Islet of Langerhans (tissue), 1 donor: ENCODE measurements around the gene SIGLECL1.
"Not testable (repeated sequence)": the region's sequence is repeated elsewhere in the genome, so short reads cannot be mapped to it uniquely, and the experiment has no call there.

Experiments used
- FAIRE-seq: peaks from one replicate; lab custom pipeline; 2011; peaks lifted over from hg19 to GRCh38; lab: Jason Lieb, UNC

The SIGLECL1 gene

DNA sequence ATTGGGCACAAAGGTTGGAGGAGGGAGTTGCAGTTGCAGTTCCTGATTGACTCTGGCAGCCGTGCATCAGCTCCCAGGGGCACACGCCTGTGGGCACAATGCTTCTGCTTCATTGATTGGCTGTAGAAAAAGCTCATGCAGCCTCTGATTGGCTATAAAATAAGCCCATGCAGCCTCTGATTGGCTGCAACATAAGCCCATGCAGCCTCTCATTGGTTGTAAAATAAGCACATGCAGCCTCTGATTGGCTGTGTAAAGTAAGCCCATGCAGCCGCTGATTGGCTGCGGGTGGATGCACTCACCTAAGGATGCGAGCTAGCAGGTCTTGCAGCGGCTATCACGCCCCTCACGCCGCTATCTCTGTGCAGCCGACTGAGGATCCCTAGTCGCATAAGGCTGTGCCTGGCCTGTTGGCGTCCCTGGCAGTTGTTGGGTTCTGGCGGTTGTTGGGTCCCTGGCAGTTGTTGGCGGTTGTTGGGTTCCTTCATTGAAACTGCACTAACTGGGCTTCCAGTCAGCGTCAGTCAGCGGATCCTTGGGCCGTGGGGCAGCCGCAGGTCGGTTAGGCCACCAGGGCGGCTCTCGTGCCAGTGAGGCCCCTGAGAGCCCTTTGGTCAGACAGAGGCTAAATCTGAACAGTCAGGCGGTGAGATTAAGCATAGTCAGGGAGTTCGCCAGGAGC, at the start of gene SIGLECL1:
Gene SIGLECL1 (plus strand): TSS at position 295 of the 682 bp plus-strand sequence. CDS start 12,993 bp downstream, outside the sequence.
- FAIRE-seq = no peak

DNA sequence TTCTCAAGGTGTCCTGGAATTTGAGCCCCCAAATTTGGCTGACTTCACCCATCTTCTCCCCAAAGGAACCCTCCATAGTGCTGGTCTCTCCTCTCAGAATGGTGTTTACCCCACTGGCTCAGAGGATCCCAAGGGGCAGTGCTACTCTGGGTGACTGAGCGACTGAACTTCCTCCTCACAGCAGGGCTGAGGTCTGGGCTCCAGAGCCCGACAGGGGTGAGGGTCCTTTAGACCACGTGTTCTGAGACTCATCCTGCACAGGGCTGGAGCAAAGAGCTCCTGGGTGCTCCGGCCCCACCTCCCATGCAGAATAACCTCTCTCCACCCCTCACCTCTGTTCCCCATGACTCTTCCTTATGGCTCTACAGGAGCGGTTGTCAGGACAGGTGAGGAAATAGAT, 49.2 kb upstream of the SIGLECL1 start:
- no peak for FAIRE-seq

DNA sequence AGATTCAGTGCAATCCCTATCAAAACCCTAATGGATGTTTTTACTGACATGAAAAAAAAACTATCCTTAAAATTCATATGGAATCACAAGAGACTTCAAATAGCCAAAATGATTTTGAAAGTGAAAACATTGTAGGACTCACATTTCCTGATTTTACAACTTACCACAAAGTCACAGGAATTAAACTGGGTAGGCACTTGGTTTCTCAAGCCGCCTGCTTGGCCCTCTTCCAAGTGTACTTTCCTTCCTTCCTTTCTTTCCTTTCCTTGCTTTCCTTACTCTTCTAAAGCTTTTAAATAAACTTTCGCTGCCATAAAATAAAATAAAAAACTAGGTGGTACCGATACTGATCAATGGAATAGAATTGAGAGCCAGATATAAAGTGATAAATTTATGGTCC, 47.0 kb upstream of the SIGLECL1 start:
- no peak for FAIRE-seq

DNA sequence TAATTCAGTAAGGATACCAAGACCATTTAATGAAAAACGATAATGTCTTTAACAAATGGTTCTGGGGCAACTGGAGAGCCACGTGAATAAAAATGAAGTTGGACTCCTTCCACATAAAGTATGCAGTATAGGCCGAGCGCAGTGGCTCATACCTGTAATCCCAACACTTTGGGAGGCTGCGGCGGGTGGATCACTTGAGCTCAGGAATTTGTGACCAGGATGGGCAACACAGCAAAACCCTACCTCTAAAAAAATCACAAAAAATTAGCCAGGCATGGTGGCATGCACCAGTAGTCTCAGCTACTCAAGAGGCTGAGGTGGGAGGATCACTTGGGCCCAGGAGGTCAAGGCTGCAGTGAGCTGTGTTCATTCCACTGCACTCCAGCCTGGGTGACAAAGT, 46.6 kb upstream of the SIGLECL1 start:
- no peak for FAIRE-seq

DNA sequence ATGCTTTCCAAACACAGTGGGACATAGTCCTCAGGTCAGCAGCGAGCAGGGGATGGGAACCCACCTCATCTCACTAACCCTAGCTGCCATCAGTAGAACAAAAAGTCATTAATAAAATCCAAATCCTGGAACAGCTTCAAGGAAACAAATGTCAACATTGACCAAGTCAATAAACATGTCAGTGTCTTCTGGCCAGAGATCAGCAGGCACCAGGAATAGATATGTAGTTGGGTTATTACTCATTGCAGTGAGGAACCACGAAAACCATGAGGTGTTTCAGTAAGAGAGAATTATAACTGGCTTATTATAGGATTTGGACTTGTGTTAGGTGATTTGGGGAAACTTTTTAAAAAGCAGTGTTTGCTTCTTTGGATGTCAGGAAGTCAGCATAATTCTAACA, 43.1 kb upstream of the SIGLECL1 start:
- no peak for FAIRE-seq

DNA sequence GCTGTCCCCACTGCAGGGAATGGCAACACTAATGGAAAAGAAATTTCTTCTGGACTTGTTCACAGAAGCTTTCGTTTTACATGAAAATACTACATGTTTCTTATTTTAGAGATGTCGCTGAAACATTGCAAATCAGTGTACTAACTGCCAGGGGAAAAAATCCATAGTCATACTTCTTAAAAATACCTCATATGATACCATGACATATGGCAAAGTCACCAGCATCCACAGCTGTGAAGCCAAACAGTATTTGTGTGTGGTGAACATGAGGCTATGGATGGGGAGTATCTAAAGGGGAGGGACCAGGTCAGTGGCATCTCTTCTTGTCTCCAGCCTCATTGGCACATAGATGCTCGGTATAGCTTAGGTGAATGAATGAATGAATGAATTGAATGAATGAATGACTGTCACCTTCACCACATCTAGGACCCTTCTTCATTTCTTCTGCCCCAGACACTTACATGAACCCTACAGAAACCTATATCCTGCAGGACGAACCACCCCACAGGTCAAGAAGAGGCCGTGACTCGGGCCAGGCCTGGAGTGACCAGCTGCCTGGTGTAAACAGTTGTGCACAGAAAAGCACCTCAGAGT, 40.6 kb upstream of the SIGLECL1 start:
- no peak for FAIRE-seq

DNA sequence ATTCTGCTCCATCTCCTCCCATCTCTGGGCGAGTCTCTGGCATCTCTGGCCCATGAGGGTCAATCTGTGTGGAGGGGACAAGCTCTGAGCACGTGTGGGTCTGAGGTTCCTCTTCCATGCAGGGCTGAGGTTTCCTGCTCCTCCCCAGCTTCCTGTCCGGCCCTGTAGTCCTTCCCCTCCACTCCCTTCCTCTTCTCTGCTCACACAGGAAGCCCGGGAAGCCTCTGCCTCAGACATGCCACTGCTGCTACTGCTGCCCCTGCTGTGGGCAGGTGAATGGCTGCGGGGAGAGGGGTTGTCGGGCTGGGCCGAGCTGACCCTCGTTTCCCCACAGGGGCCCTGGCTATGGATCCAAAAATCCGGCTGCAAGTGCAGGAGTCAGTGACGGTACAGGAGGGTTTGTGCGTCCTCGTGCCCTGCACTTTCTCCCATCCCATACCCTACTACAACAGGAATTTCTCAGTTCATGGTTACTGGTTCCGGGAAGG, 40.0 kb upstream of the SIGLECL1 start:
- FAIRE-seq = not testable (repeated sequence)

DNA sequence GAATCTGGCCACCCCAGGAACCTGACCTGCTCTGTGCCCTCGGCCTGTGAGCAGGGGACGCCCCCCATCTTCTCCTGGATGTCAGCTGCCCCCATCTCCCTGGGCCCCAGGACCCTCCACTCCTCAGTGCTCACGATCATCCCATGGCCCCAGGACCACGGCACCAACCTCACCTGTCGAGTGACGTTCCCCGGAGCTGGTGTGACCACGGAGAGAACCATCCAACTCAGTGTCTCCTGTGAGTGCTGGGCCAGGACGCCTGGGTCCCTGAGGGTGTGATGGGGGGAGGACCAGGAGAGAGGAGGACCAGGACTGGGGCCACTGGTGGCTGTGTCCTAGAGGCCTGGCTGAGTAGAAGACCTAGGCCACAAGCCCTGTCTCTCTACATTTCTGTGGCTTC, 39.0 kb upstream of the SIGLECL1 start:
- FAIRE-seq = no peak

DNA sequence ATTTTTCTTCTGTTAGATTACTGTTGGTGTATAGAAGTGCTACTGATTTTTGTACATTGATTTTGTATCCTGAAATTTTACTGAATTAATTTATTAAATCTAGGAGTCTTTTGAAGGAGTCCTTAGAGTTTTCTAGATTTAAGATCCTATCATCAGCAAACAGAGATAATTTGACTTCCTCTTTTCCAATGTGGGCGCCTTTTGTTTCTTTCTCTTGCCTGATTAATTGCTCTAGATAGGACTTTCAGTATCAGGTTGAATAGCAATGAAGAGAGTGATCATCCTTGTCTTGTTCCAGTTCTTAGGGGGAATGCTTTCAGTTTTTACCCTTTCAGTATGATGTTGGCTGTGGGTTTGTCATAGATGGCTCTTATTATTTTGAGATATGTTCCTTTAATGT, 31.6 kb upstream of the SIGLECL1 start:
- FAIRE-seq = no peak

DNA sequence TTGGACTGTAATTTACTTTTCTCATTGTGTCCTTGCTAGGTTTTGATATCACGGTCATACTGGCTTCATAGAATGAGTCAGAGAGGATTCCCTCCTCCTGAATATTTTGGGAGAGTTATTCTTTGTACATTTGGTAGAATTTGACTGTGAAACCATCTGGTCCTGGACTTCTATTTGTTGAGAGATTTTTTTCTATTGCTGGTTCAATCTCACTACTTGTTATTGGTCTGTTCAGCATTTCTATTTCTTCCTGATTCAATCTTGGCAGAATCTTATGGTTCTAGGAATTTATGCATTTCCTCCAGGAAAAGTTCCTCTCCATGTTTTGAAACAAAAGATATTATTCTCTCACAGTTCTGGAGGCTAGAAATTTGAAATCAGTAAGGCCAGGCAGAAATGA, 30.9 kb upstream of the SIGLECL1 start:
- no peak for FAIRE-seq

DNA sequence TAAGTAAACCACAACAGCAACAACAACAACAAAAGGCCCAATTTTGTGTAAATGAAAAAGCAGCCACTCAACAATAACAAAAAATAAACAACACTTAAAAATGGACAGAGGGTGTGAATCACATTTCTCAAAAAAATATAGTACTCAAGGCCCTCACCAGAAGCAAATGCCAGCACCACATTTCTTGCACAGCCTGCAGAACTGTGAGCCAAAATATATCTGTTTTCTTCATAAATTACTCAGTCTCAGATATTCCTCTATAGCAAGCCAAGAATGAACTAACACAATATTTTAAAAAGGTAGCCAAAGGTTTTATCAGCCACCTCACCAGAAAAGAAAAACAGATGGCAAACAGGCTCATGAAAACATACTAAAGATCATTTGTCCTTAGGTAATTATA, 29.9 kb upstream of the SIGLECL1 start:
- no peak for FAIRE-seq

DNA sequence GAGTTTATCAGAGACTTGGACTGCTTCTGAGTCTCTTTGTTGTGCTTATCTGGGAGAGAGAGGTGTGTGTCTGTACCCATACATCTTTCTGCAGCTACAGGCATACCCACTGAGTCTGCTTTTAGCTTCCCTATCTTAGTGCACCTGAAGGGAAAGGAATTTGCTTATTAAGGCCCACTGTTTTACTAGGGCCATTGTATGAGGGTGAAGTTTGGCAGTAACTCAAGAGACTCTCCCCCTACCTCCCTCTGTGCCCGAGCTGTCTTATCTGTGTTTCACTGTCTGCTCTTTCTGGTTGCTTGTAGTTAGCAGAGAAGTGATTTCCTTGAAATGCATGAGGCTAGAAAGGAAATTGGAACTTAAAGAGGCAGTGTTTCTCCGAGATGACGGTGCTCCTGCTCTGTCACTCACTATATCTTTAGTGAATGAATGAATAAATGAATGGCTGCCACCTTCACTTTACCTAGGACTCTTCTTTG, 26.7 kb upstream of the SIGLECL1 start:
- FAIRE-seq = no peak

DNA sequence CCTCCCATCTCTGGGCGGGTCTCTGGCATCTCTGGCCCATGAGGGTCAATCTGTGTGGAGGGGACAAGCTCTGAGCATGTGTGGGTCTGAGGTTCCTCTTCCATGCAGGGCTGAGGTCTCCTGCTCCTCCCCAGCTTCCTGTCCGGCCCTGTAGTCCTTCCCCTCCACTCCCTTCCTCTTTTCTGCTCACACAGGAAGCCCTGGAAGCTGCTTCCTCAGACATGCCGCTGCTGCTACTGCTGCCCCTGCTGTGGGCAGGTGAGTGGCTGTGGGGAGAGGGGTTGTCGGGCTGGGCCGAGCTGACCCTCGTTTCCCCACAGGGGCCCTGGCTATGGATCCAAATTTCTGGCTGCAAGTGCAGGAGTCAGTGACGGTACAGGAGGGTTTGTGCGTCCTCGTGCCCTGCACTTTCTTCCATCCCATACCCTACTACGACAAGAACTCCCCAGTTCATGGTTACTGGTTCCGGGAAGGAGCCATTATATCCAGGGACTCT, 25.9 kb upstream of the SIGLECL1 start, which contains the start of gene CD33:
Gene CD33 (plus strand): TSS at position 183 of the 496 bp plus-strand sequence. CDS start 39 bp downstream, at position 222.
- FAIRE-seq = not testable (repeated sequence)

DNA sequence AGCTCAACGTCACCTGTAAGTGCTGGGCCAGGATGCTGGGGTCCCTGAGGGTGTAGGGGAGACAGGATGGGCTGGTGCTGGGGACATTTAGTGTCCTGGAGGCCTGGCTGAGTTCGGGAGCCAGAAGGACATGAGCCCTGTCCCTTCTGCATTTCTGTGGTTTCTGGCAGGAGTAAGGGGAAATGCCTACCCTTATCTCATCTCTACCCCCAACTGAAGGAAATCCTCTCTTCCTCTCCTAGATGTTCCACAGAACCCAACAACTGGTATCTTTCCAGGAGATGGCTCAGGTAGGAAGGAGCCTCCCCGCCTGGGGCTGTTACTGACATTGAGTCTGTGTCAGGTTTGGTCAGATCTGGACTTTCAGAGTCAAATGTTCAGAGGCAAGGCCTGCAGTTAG, 24.8 kb upstream of the SIGLECL1 start:
- no peak for FAIRE-seq

DNA sequence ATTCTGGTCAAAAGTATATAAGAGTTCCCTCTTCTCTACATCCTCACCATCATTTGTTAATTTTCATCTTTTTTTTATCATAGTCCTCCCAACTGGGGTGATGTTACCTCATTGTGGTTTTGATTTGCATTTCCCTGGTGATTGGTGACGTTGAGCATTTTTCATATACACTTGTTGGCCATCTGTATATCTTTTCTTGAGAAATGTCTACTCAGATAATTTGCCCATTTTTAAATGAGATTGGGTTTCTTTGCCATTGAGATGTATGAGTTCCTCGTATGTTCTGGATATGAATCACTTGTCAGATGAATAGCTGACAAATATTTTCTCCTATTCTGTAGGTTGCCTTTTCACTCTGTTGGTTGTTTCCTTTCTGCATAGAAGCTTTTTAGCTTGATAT, 23.6 kb upstream of the SIGLECL1 start:
- FAIRE-seq = no peak

DNA sequence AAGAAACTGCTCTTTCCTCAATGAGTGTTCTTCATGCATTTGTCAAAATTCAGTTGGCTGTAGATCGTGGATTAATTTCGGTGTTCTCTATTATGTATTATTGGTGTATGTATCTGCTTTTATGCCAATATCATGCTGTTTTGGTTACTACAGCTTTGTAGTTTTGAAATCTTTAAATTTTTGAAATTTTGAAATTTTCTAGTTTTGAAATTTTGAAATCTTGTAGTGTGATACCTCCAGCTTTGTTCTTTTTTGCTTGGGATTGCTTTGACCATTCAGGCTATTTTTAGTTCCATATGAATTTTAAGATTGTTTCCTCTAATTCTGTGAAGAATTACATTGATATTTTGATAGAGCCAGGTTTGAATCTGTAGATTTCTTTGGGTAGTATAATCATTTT, 22.9 kb upstream of the SIGLECL1 start:
- no peak for FAIRE-seq

DNA sequence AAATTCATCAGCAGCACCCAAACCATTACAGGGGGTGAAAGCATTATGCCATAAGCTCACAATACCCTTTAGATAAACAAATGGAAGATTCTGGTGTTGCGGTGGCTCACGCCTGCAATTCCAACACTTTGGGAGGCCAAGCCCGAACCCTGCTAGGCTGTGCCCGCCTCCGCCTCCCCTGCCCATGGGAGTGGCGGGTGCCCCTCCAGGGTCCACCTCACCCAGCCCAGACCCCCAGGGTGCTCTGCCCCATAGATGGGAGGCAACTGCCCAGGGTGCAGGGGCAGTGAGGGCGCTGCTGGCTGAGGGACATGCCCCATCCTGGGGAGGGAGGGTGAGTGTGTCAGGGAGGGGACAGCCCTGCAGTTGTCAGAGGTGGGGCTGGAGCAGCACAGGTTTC, 10.0 kb upstream of the SIGLECL1 start:
- no peak for FAIRE-seq

DNA sequence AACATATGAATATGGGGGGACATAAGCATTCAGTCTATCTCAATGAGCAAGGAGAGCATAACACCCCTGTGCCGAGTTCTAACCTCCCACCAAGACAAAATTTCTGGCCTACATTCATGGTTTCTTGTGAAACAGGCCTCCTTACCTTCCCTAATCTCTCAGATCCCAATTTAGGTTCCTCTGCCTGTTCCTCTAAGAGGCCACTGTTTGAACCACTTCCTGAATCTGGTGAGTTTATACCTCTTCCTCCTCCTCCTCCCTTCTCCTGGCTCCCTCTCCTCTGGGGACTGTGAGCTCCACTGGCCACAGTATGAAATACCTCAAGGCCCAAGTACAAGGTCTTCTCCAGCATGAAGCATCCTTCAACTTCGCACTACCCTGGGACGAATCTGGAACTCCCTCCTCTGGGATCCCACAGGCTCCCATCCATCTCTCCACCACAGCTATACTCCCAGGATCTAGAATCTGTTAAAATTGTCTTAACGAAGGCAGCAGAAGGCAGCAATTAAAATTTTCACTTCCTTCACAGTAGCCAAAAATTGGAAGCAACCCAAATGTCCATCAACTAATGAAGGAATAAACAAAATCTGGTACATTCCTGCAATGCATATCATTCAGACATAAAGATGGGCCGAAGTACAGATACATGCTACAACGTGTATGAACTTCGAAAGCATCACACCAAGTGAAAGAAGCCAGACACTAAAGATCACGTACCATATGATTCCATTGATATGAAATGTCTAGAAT, 7.8 kb upstream of the SIGLECL1 start:
- no peak for FAIRE-seq

DNA sequence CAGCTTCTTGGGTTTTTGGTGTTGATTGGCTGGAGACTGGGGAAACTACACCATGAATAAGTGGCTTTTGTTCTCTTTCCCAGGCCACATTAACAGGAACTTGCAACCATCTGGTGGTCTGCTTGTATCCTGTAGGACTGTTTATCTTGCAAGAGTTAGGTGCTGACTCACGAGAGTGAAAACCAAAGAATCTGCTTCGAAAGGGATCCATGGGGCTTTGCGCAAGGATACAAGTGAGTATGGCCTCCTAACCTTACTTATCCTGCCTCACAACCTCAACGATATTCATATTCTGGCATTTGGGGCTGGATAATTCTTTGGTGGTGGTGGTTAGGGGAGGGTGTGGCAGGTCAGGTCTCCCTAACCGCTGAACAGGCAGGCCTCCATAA, 4.7 kb upstream of the SIGLECL1 start:
- no peak for FAIRE-seq

DNA sequence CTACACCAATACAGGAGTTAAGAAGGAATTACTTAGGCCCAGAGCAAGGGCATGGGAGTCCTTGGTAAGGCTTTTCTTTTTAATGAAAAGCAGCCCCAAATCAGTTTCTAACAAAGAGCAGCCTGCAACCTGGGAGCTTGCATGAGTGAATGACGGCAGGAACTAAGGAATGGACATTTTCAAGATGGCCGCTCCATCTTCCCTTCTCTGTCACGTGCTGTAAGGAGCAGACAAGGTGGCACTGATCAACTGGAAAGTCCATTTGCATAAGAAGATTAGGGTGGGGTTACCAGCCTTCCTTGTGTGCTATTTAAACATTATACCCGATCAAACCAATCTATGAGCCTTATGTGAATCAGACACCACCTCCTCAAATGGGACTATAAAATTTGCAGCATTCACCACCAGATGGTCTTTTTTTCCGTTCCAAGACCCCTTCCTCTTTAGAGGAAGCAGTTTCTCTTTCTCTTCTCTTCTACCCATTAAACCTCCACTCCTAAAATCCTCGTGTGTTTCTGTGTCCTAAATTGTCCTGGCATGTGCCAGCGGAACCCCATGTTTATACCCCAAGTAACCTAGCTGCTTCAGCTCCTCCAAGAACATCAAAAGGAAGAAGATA, 2.8 kb upstream of the SIGLECL1 start:
- FAIRE-seq = no peak

DNA sequence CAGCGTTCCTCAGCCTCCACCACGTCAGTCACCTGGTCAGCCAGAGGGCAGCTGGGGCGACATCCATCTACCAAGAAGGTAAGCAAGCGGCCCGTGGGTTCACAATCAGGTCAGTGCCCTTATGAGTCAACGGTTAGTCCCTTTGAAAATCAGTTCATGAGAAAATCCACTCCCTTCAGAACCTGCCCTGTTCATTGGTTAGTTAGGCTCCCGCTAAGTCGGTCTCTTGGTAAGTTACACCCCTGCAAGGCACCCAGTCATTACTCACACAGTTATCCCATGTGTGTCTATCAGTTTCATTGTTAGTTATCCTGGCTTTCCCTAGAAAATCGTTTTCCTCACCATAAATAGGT, 564 bp downstream of the SIGLECL1 start:
- FAIRE-seq = no peak

DNA sequence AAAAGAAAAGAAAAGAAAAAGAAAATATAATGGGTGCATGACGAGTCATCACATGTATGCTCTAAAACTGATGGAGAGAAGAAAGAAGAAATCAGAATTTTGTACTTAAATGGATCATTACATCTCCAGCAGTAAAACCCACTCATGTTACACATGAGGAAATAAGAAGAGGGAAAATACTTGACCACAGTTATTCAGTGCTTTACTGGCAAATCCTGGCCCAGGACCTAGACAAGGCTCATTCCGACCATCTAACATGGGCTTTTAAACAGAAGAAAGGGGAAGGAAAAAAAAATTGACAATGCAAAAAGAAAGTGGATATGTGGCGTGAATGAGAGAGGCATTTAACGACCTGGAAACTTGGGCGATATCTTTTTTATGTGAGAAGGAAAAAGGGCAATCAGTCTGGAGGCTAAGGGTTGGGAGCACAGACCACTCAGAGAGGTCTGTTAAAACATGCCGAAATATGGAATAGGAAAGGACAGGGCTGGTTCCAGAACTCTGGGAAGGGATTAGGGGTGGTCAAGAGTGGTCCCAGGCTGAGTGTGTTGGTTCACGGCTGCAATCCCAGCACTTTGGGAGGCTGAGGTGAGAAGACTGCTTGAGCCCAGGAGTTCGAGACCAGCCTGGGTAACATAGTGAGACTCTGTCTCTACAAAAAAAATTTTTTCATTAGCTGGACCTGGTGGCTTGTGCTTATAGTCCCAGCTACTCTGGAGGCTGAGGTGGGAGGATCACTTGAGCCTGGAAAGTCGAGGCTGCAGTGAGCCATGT, 1.6 kb downstream of the SIGLECL1 start:
- FAIRE-seq = no peak
